Measurements from ENCODE around the gene SPAG8. TPM values are rescaled to one million over a fixed set of nuclear protein-coding genes. Genes with fewer than 3 reads are reported as not detected.

Gene SPAG8
- total RNA-seq, 1 experiment from 2014 or later: 0.50 TPM

- H3K4me3 Mint-ChIP-seq: no peak overlapping the region; a peak in 1 of 5 replicates
- Histone ChIP-seq H3K14ac (ENCODE audit: insufficient read depth, low read length) (no peak overlapping the region), H3K18ac (ENCODE audit: insufficient read length, low read depth, low read length) (no peak overlapping the region), H2BK120ac (ENCODE audit: low read depth, low read length, poor library complexity, severe bottlenecking) (no peak overlapping the region), H3K9me3 (ENCODE audit: control insufficient read depth, low read depth, low read length) (no peaks in the 10 kb centered on the region), H2BK5ac (ENCODE audit: insufficient read length, low read length) (no peak overlapping the region), H4K5ac (ENCODE audit: insufficient read length, low read depth, low read length) (no peak overlapping the region), H2BK15ac (ENCODE audit: low read depth, low read length) (no peak overlapping the region), H4K8ac (replicated peaks; ENCODE audit: insufficient read length, low read depth, low read length) (no peak overlapping the region), H3K4me2 (ENCODE audit: insufficient read depth, insufficient read length, low read length) (no peak overlapping the region), H3K23me2 (ENCODE audit: insufficient read length, low read depth, low read length, poor library complexity, severe bottlenecking) (peaks cover 9% of the 10 kb centered on the region), H2AFZ (ENCODE audit: low read length) (no peak overlapping the region), H2BK20ac (ENCODE audit: low read depth, low read length, poor library complexity, severe bottlenecking) (no peak overlapping the region), H3K27ac (ENCODE audit: insufficient read length, low read depth, low read length) (no peak overlapping the region), H4K20me1 (ENCODE audit: control insufficient read depth, insufficient read depth, insufficient read length) (no peaks in the 10 kb centered on the region), H2AK5ac (ENCODE audit: insufficient read length, low read length) (no peak overlapping the region), H3T11ph (ENCODE audit: low read length) (no peak overlapping the region), H3K4me1 (ENCODE audit: insufficient read depth, low read length) (no peaks in the 10 kb centered on the region), H3K27me3 (ENCODE audit: insufficient read depth, low read length) (no peaks in the 10 kb centered on the region), H3K23ac (ENCODE audit: insufficient read length, low read depth, low read length) (no peak overlapping the region), H3K79me2 (ENCODE audit: insufficient read depth, low read length) (no peaks in the 10 kb centered on the region), H2BK12ac (ENCODE audit: insufficient read length, low read depth, low read length) (no peak overlapping the region), H3K4ac (ENCODE audit: low read depth, low read length) (no peak overlapping the region), H4K91ac (ENCODE audit: insufficient read length, low read depth, low read length) (no peak overlapping the region), H3K79me1 (ENCODE audit: insufficient read depth, low read depth, low read length, poor library complexity, severe bottlenecking) (no peaks in the 10 kb centered on the region), H3K56ac (ENCODE audit: insufficient read length, low read depth, low read length) (no peak overlapping the region), H3K9ac (ENCODE audit: extremely low read depth, insufficient read length, low read length) (no peak overlapping the region)
- TF ChIP-seq, protein P1, sequence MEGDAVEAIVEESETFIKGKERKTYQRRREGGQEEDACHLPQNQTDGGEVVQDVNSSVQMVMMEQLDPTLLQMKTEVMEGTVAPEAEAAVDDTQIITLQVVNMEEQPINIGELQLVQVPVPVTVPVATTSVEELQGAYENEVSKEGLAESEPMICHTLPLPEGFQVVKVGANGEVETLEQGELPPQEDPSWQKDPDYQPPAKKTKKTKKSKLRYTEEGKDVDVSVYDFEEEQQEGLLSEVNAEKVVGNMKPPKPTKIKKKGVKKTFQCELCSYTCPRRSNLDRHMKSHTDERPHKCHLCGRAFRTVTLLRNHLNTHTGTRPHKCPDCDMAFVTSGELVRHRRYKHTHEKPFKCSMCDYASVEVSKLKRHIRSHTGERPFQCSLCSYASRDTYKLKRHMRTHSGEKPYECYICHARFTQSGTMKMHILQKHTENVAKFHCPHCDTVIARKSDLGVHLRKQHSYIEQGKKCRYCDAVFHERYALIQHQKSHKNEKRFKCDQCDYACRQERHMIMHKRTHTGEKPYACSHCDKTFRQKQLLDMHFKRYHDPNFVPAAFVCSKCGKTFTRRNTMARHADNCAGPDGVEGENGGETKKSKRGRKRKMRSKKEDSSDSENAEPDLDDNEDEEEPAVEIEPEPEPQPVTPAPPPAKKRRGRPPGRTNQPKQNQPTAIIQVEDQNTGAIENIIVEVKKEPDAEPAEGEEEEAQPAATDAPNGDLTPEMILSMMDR (conservative IDR thresholded peaks at IDR 0.05): no peak
- H3K36me3 Mint-ChIP-seq (ENCODE audit: insufficient read depth in 1 of 3, low read depth in 3 of 3): peaks cover 9 to 18% (median 16%) of the 10 kb centered on the region in 3 experiments
- H3K4me1 Mint-ChIP-seq: peaks cover 17 to 18% of the 10 kb centered on the region in 2 experiments
- peaks cover 5% of the 10 kb centered on the region for H3K27me3 Mint-ChIP-seq (ENCODE audit: low read depth)
- no peak overlapping the region for H3K27ac Mint-ChIP-seq
- no CpG with 5 or more reads among the region's 7 CpGs for WGBS (ENCODE audit: extremely low coverage, insufficient read length, low lambda C conversion rate)
- H3K9me3 Mint-ChIP-seq: no peaks in the 10 kb centered on the region; a peak in 1 of 5 replicates
- no peak for DNase-seq
Observed at GRCh38 chr9:35810122-35810521, 1.9 kb downstream of the SPAG8 start.

All from H9 (cell line).